Measurements from ENCODE around the gene CCDC117.

DNA sequence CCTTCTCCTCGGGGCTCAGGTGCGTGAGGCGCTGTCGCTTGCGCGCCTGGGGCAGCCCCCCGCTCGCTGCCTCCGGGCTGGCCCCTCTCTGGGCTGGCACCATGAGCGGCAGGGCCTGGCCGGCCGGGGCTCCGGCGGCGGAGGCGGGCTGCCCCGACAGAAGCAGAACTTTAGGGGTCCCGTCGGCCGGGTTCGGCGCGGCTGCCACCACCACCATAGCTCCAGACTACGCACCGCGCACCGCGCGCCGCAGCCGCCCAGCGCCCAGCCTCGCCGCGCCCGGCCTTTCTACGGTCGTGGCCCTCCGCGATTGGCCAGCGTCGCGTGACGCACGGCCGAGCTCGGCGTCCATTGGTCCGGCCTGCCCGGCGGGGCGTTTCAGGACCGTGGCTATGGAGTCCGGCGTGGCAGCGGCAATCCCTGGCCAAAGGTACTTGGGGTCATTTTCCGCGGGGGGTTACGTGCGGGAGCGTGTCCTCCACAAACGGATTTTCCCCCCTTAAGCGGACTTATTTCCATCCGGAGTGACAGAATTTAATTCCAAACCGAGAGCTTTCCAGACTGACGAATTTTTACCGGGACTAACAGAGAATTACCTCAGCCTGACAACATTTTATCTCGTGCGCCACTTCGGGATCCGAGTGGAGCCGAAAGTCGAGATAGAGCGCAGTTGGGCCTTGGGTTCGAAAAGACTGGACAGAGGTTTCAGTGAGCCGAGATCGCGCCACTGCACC is 28.0 kb downstream of the CCDC117 start, which contains the start of gene XBP1:
- TF ChIP-seq EZH2 (IDR thresholded peaks at IDR 0.05; ENCODE audit: low read length) = no peak
- TF ChIP-seq, protein P1, sequence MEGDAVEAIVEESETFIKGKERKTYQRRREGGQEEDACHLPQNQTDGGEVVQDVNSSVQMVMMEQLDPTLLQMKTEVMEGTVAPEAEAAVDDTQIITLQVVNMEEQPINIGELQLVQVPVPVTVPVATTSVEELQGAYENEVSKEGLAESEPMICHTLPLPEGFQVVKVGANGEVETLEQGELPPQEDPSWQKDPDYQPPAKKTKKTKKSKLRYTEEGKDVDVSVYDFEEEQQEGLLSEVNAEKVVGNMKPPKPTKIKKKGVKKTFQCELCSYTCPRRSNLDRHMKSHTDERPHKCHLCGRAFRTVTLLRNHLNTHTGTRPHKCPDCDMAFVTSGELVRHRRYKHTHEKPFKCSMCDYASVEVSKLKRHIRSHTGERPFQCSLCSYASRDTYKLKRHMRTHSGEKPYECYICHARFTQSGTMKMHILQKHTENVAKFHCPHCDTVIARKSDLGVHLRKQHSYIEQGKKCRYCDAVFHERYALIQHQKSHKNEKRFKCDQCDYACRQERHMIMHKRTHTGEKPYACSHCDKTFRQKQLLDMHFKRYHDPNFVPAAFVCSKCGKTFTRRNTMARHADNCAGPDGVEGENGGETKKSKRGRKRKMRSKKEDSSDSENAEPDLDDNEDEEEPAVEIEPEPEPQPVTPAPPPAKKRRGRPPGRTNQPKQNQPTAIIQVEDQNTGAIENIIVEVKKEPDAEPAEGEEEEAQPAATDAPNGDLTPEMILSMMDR (optimal IDR thresholded peaks at IDR 0.05 in 1 of 3, IDR thresholded peaks at IDR 0.05 in 1 of 3, conservative IDR thresholded peaks at IDR 0.05 in 1 of 3; ENCODE audit: extremely low read depth in 1 of 3, insufficient read depth in 2 of 3, low read length in 3 of 3) = no peak

Data from keratinocyte (primary cell).